Upper lobe of left lung (tissue), 6 donors: ENCODE results near the gene HIPK1. TPM values are rescaled to one million over a fixed set of nuclear protein-coding genes. Genes with fewer than 3 reads are reported as not detected.

ENCODE experiments used
- ATAC-seq, 2 donors: fragments of 200-7000 bp; cut with Tn5 transposase; one replicate each; pipeline ENCODE4 v1.9.1; 2022; ENCODE audit warnings: mild to moderate bottlenecking in 2 of 2, moderate library complexity in 2 of 2; ENCODE audit not compliant: low FRiP score in 2 of 2
- DNase-seq, 2 donors: peaks; one replicate each; pipeline ENCODE4 v3.0.0-alpha.2; 2019 to 2020
- H3K27ac ChIP-seq, 4 donors: fragments of 200-600 bp; sonication (generic); one replicate each; pipeline ENCODE4 v1.5.1; 2016 to 2019
- H3K27me3 ChIP-seq, 4 donors: fragments of 200-600 bp; sonication (generic); one replicate each; pipeline ENCODE4 v1.5.1; 2017 to 2019
- H3K36me3 ChIP-seq, 4 donors: fragments of 200-600 bp; sonication (generic); one replicate each; pipeline ENCODE4 v1.5.1; 2016 to 2019
- H3K4me1 ChIP-seq, 4 donors: fragments of 200-600 bp; sonication (generic); one replicate each; pipeline ENCODE4 v1.5.1; 2018 to 2019
- H3K4me3 ChIP-seq, 4 donors: fragments of 200-600 bp; sonication (generic); one replicate each; pipeline ENCODE4 v1.5.1; 2017 to 2019; ENCODE audit warnings: mild to moderate bottlenecking in 2 of 4, moderate library complexity in 1 of 4
- H3K9me3 ChIP-seq, 4 donors: fragments of 200-600 bp; sonication (generic); one replicate each; pipeline ENCODE4 v1.5.1; 2018 to 2019
- CTCF ChIP-seq, 6 experiments: fragments of 450-650 bp in 4 of 6; fragments of 200-600 bp in 2 of 6; sonication (generic) in 2 of 6; IDR thresholded peaks; one replicate each; pipeline ENCODE4 v1.5.1; 2016 to 2019; ENCODE audit warnings: antibody characterized with exemption in 6 of 6
- EP300 ChIP-seq, 4 donors: sonication (generic); formaldehyde crosslinking; IDR thresholded peaks; one replicate each; pipeline ENCODE4 v1.5.1; 2017; ENCODE audit warnings: antibody characterized with exemption in 4 of 4, control low read depth in 2 of 4
- POLR2A ChIP-seq, 4 donors: fragments of 450-650 bp; IDR thresholded peaks; one replicate each; pipeline ENCODE4 v1.5.1; 2016 to 2017; ENCODE audit warnings: antibody characterized with exemption in 4 of 4, mild to moderate bottlenecking in 2 of 4
- POLR2AphosphoS5 ChIP-seq, 2 donors: sonication (generic); formaldehyde crosslinking; IDR thresholded peaks; one replicate each; pipeline ENCODE4 v1.5.1; 2017; ENCODE audit warnings: antibody characterized with exemption in 2 of 2
- WGBS, 2 donors: methylation state at CpG; one replicate each; pipeline ENCODE4 v1.1.5; 2017 to 2018; 5-methylcytosine and 5-hydroxymethylcytosine counted together
- total RNA-seq, 6 donors: library from RNA; depleted of rRNA in 4 of 6; stranded (reverse); fragments of >200 nt in 4 of 6; gene quantifications; one replicate each; pipeline versions ENCODE4 v1.1.0 to v1.2.1, GENCODE V29; 2016 to 2021
- donor health status: DM: no; HTN: no; CAD: no; lungs with moderate emphysema.
- donor health status: DM: no; HTN: yes; CAD: no; lungs with severe emphysema.

HIPK1 gene
- total RNA-seq, 6 donors from 2014 or later = 31.4 to 85.5 (median 64.0) TPM

GRCh38 chr1:113982949-113983348, 53.8 kb downstream of the HIPK1 start:
- Histone ChIP-seq H3K4me1 (peaks cover 36 to 46% (median 39%) of the 10 kb centered on the region in 4 donors), H3K9me3 (no peaks in the 10 kb centered on the region), H3K27ac (peak overlapping the region; percentile 54 to 70 (median 60)), H3K27me3 (no peaks in the 10 kb centered on the region), H3K4me3 (peak overlapping the region in 3 of 4 donors; percentile 6 to 35 (median 30)), H3K36me3 (no peaks in the 10 kb centered on the region)
- DNase-seq (peak in 1 of 2 donors; percentile 5), ATAC-seq (no peak)
- WGBS, 2 donors = 58 to 63% methylated on average over 4 to 5 of the region's 5 CpGs
- TF ChIP-seq POLR2AphosphoS5 (IDR thresholded peaks at IDR 0.05) (no peak), EP300 (IDR thresholded peaks at IDR 0.05) (no peak), CTCF (IDR thresholded peaks at IDR 0.05) (no peak), POLR2A (IDR thresholded peaks at IDR 0.05) (no peak)

GRCh38 chr1:113983391-113983790, 54.3 kb downstream of the HIPK1 start:
- TF ChIP-seq CTCF (IDR thresholded peaks at IDR 0.05) = no peak
- no peak for TF ChIP-seq POLR2AphosphoS5 (IDR thresholded peaks at IDR 0.05)
- no peak for TF ChIP-seq EP300 (IDR thresholded peaks at IDR 0.05)
- TF ChIP-seq POLR2A (IDR thresholded peaks at IDR 0.05) = no peak
- no peaks in the 10 kb centered on the region for H3K9me3 ChIP-seq
- H3K27me3 ChIP-seq = no peaks in the 10 kb centered on the region
- ATAC-seq = no peak
- no peaks in the 10 kb centered on the region for H3K36me3 ChIP-seq
- peak overlapping the region in 2 of 4 donors; percentile 30 to 35 for H3K4me3 ChIP-seq
- peak overlapping the region; percentile 54 to 70 (median 60) for H3K27ac ChIP-seq
- DNase-seq = peak in 1 of 2 donors; percentile 18
- peaks cover 34 to 44% (median 38%) of the 10 kb centered on the region in 4 donors for H3K4me1 ChIP-seq
- 66 to 70% methylated on average over 8 of the region's 8 CpGs for WGBS, 2 donors

- Histone ChIP-seq H3K27ac (peak overlapping the region; percentile 54 to 70 (median 60)), H3K4me1 (peaks cover 30 to 40% (median 34%) of the 10 kb centered on the region in 4 donors), H3K9me3 (no peaks in the 10 kb centered on the region), H3K36me3 (no peaks in the 10 kb centered on the region), H3K4me3 (no peak overlapping the region), H3K27me3 (no peaks in the 10 kb centered on the region)
- no peak for ATAC-seq
- no peak for DNase-seq
- TF ChIP-seq POLR2AphosphoS5 (IDR thresholded peaks at IDR 0.05) = no peak
- TF ChIP-seq POLR2A (IDR thresholded peaks at IDR 0.05) = no peak
- no peak for TF ChIP-seq EP300 (IDR thresholded peaks at IDR 0.05)
- TF ChIP-seq CTCF (IDR thresholded peaks at IDR 0.05) = no peak
- WGBS, 2 donors = 81 to 89% methylated on average over 7 of the region's 7 CpGs
Measured at GRCh38 chr1:113983826-113984225, 54.7 kb downstream of the HIPK1 start.

GRCh38 chr1:113984710-113985109, 55.6 kb downstream of the HIPK1 start:
- H3K36me3 ChIP-seq = no peaks in the 10 kb centered on the region
- no peak overlapping the region for H3K4me3 ChIP-seq
- H3K27ac ChIP-seq = peak overlapping the region in 3 of 4 donors; percentile 21 to 70 (median 65)
- H3K9me3 ChIP-seq = no peaks in the 10 kb centered on the region
- peaks cover 21 to 31% (median 27%) of the 10 kb centered on the region in 4 donors for H3K4me1 ChIP-seq
- 27 to 29% methylated on average over 4 of the region's 4 CpGs for WGBS, 2 donors
- TF ChIP-seq POLR2AphosphoS5 (IDR thresholded peaks at IDR 0.05) = no peak
- TF ChIP-seq CTCF (IDR thresholded peaks at IDR 0.05) = no peak
- no peak for TF ChIP-seq POLR2A (IDR thresholded peaks at IDR 0.05)
- no peak for TF ChIP-seq EP300 (IDR thresholded peaks at IDR 0.05)
- DNase-seq (no peak), ATAC-seq (no peak)
- no peaks in the 10 kb centered on the region for H3K27me3 ChIP-seq

- H3K9me3 ChIP-seq = no peaks in the 10 kb centered on the region
- no peaks in the 10 kb centered on the region for H3K27me3 ChIP-seq
- ATAC-seq (no peak), DNase-seq (no peak)
- peaks cover 21 to 30% (median 27%) of the 10 kb centered on the region in 4 donors for H3K4me1 ChIP-seq
- TF ChIP-seq CTCF (IDR thresholded peaks at IDR 0.05) = no peak
- no peak for TF ChIP-seq EP300 (IDR thresholded peaks at IDR 0.05)
- no peak for TF ChIP-seq POLR2AphosphoS5 (IDR thresholded peaks at IDR 0.05)
- H3K36me3 ChIP-seq = no peaks in the 10 kb centered on the region
- no peak overlapping the region for H3K27ac ChIP-seq
- no peak overlapping the region for H3K4me3 ChIP-seq
- 78 to 88% methylated on average over 6 of the region's 6 CpGs for WGBS, 2 donors
Measured at GRCh38 chr1:113986802-113987201, 57.7 kb downstream of the HIPK1 start.
